Smooth muscle cell (in vitro differentiated cells): ENCODE data around the gene AKR1E2. TPM values are rescaled to one million over a fixed set of nuclear protein-coding genes. Genes with fewer than 3 reads are reported as not detected.

Experiments
- DNase-seq: peaks from one replicate; lab custom pipeline; 2025; ENCODE audit not compliant: unreplicated experiment; lab: John Stamatoyannopoulos, UW
- H2AFZ ChIP-seq: fragments of 200-600 bp; sonication (generic); 2 replicates; pipeline ENCODE4 v1.6.0; 2016; ENCODE audit warnings: antibody characterized with exemption, low read depth, mild to moderate bottlenecking
- H3F3A ChIP-seq: fragments of 200-600 bp; sonication (generic); 2 replicates; pipeline ENCODE4 v1.6.0; 2017; ENCODE audit warnings: antibody characterized with exemption, low read depth
- H3K27ac ChIP-seq: fragments of 200-600 bp; sonication (generic); 2 replicates; pipeline ENCODE4 v1.5.1; 2016; ENCODE audit warnings: low read depth, mild to moderate bottlenecking
- H3K27me3 ChIP-seq: fragments of 200-600 bp; sonication (generic); 2 replicates; pipeline ENCODE4 v1.6.1; 2016; ENCODE audit warnings: low read depth, mild to moderate bottlenecking
- H3K36me3 ChIP-seq: fragments of 200-600 bp; sonication (generic); 2 replicates; pipeline ENCODE4 v1.5.1; 2016; ENCODE audit warnings: low read depth
- H3K4me1 ChIP-seq: fragments of 200-600 bp; sonication (generic); 2 replicates; pipeline ENCODE4 v1.5.1; 2016; ENCODE audit warnings: low read depth
- H3K4me2 ChIP-seq: fragments of 200-600 bp; sonication (generic); 2 replicates; pipeline ENCODE4 v1.6.0; 2016; ENCODE audit warnings: mild to moderate bottlenecking
- H3K4me3 ChIP-seq: fragments of 200-600 bp; sonication (generic); 2 replicates; pipeline ENCODE4 v1.5.1; 2016; ENCODE audit warnings: mild to moderate bottlenecking
- H3K79me2 ChIP-seq: fragments of 200-600 bp; sonication (generic); 2 replicates; pipeline ENCODE4 v1.6.0; 2016; ENCODE audit warnings: low read depth, mild to moderate bottlenecking
- H3K9ac ChIP-seq: fragments of 200-600 bp; sonication (generic); 2 replicates; pipeline ENCODE4 v1.6.0; 2016; ENCODE audit warnings: low read depth
- H3K9me3 ChIP-seq: fragments of 200-600 bp; sonication (generic); replicated peaks from 2 replicates; pipeline ENCODE4 v1.5.1; 2016; ENCODE audit warnings: low read depth
- H4K20me1 ChIP-seq: fragments of 200-600 bp; sonication (generic); 2 replicates; pipeline ENCODE4 v1.6.0; 2016; ENCODE audit warnings: low read depth
- CTCF ChIP-seq: fragments of 200-600 bp; sonication (generic); IDR thresholded peaks from 2 replicates; pipeline ENCODE4 v1.5.1; 2017; ENCODE audit warnings: borderline replicate concordance, mild to moderate bottlenecking, antibody characterized with exemption; ENCODE audit not compliant: insufficient read depth, poor library complexity, severe bottlenecking
- WGBS: methylation state at CpG from one replicate; pipeline ENCODE4 v1.1.7; 2016; ENCODE audit warnings: low lambda C conversion rate; 5-methylcytosine and 5-hydroxymethylcytosine counted together
- polyA plus RNA-seq: library from polyadenylated mRNA; unstranded; fragments of >200 nt; fragmentation: Nextera tagmentation; extraction: Ambion mirVana; gene quantifications from 2 replicates; pipeline ENCODE4 v1.2.1, GENCODE V29; 2016
- total RNA-seq: library from RNA; depleted of rRNA; stranded (reverse); fragments of >200 nt; gene quantifications from 2 replicates; pipeline ENCODE4 v1.2.3, GENCODE V29; 2014

AKR1E2 gene
- total and polyA plus RNA-seq, 2 experiments from 2014 or later: 3.0 to 7.2 TPM

GRCh38 chr10:4868357-4868657 lies 42.3 kb downstream of the AKR1E2 start:
- no peak overlapping the region for H2AFZ ChIP-seq
- WGBS: 24% methylated on average over 3 of the region's 3 CpGs
- peaks cover 16% of the 10 kb centered on the region for H3K4me1 ChIP-seq
- peak overlapping the region; percentile 87 for H3K27ac ChIP-seq
- H3K9ac ChIP-seq: peak overlapping the region; percentile 27
- H3K4me3 ChIP-seq: no peak overlapping the region
- no peaks in the 10 kb centered on the region for H3K9me3 ChIP-seq
- DNase-seq: no peak
- peaks cover 14% of the 10 kb centered on the region for H3F3A ChIP-seq
- TF ChIP-seq CTCF: no peak
- H3K36me3 ChIP-seq: no peaks in the 10 kb centered on the region
- H3K27me3 ChIP-seq: no peaks in the 10 kb centered on the region
- H4K20me1 ChIP-seq: no peaks in the 10 kb centered on the region
- peak overlapping the region; percentile 80 for H3K4me2 ChIP-seq
- H3K79me2 ChIP-seq: no peaks in the 10 kb centered on the region

DNA sequence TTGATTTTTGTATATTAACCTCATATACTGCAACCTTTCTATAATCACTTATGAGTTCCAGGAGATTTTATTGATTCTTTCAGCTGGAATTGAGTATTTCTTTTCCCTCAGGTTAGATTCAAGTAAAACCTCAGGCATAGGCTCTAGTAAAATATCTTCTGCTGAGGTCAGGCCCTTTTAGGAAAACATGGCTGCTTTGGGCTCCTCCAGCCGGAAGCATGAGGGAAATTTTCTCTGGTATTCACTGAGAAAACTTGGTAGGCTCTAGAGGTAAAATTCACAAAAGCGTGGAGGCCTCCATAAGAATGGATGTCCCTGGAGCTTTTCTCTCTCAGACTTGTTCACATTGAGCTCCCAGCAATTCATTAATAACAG lies 56.7 kb downstream of the AKR1E2 start:
- no peak for DNase-seq
- Histone ChIP-seq H3K4me2 (peak overlapping the region; percentile 16), H3K27ac (peak overlapping the region; percentile 63), H3K9ac (no peak overlapping the region), H3F3A (no peaks in the 10 kb centered on the region), H3K4me3 (no peak overlapping the region), H3K9me3 (no peaks in the 10 kb centered on the region), H3K79me2 (no peaks in the 10 kb centered on the region), H3K4me1 (peaks cover 7% of the 10 kb centered on the region), H2AFZ (peak overlapping the region; percentile 9), H4K20me1 (no peaks in the 10 kb centered on the region), H3K36me3 (no peaks in the 10 kb centered on the region), H3K27me3 (no peaks in the 10 kb centered on the region)
- TF ChIP-seq CTCF: no peak
- 96% methylated on average over 2 of the region's 2 CpGs for WGBS

- H3K79me2 ChIP-seq: no peaks in the 10 kb centered on the region
- H3K36me3 ChIP-seq: no peaks in the 10 kb centered on the region
- peaks cover 7% of the 10 kb centered on the region for H3K4me1 ChIP-seq
- 57% methylated on average over 4 of the region's 4 CpGs for WGBS
- no peak for DNase-seq
- H3K27me3 ChIP-seq: no peaks in the 10 kb centered on the region
- no peaks in the 10 kb centered on the region for H3F3A ChIP-seq
- TF ChIP-seq CTCF: no peak
- peak overlapping the region; percentile 9 for H2AFZ ChIP-seq
- H3K27ac ChIP-seq: peak overlapping the region; percentile 63
- no peaks in the 10 kb centered on the region for H3K9me3 ChIP-seq
- peak overlapping the region; percentile 16 for H3K4me2 ChIP-seq
- no peaks in the 10 kb centered on the region for H4K20me1 ChIP-seq
- H3K9ac ChIP-seq: no peak overlapping the region
- H3K4me3 ChIP-seq: no peak overlapping the region
Observed at GRCh38 chr10:4883079-4883739, 57.2 kb downstream of the AKR1E2 start.

- Histone ChIP-seq H3K27me3 (no peaks in the 10 kb centered on the region), H3K4me1 (peaks cover 7% of the 10 kb centered on the region), H4K20me1 (no peaks in the 10 kb centered on the region), H3K4me2 (no peak overlapping the region), H2AFZ (no peak overlapping the region), H3K9ac (no peak overlapping the region), H3K27ac (no peak overlapping the region), H3K79me2 (no peaks in the 10 kb centered on the region), H3K36me3 (no peaks in the 10 kb centered on the region), H3K9me3 (no peaks in the 10 kb centered on the region), H3F3A (no peaks in the 10 kb centered on the region), H3K4me3 (no peak overlapping the region)
- TF ChIP-seq CTCF: no peak
- WGBS: 62% methylated on average over 3 of the region's 3 CpGs
- DNase-seq: no peak
Observed at GRCh38 chr10:4885162-4885561, 59.2 kb downstream of the AKR1E2 start.
